HG03378 (cell line): ENCODE measurements around the gene EP400.

Experiments used
- ATAC-seq: cut with Tn5 transposase; IDR thresholded peaks from one replicate; pipeline ENCODE4 v1.9.1; 2021; ENCODE audit warnings: mild to moderate bottlenecking, moderate library complexity; ENCODE audit not compliant: unreplicated experiment

Gene EP400

DNA sequence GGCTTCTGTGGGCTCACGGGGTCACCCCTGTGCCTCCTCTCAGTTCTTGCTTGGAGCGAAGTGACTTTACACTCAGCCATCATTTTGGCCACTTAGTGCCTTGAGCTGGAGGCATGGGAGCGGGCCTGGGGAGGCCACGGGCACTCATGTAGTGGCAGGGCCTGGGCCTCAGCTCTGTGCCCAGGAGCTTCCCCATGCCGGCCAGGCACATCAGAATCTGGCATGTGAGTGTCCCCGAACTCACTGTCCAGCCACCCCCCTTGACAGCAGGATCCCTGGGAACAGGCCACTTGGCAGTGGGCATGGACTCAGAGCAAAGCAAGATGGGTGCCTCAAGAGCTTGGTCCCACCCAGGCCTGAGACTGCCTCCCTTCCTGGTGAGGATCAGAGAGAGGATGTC lies 164.9 kb downstream of the EP400 start:
- no peak for ATAC-seq

DNA sequence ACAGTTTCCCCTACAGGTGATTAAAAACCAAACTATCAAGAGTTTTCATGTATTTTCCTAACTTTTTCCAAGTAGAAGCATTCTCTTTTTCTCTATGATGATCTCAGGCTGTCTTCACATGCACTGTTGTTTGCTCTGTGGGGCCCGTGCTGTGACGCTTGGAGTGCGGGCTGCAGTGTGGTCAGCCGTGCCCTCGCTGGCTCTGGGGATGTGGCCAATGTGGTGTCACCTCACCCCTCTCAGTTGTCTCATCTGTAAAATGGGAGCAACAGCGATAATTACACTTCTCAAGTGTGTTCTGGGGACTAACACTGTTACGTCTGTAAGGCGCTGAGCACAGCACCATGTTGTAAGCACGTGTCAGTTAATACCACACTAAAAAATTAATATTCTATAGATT lies 165.8 kb downstream of the EP400 start:
- ATAC-seq, result no peak

DNA sequence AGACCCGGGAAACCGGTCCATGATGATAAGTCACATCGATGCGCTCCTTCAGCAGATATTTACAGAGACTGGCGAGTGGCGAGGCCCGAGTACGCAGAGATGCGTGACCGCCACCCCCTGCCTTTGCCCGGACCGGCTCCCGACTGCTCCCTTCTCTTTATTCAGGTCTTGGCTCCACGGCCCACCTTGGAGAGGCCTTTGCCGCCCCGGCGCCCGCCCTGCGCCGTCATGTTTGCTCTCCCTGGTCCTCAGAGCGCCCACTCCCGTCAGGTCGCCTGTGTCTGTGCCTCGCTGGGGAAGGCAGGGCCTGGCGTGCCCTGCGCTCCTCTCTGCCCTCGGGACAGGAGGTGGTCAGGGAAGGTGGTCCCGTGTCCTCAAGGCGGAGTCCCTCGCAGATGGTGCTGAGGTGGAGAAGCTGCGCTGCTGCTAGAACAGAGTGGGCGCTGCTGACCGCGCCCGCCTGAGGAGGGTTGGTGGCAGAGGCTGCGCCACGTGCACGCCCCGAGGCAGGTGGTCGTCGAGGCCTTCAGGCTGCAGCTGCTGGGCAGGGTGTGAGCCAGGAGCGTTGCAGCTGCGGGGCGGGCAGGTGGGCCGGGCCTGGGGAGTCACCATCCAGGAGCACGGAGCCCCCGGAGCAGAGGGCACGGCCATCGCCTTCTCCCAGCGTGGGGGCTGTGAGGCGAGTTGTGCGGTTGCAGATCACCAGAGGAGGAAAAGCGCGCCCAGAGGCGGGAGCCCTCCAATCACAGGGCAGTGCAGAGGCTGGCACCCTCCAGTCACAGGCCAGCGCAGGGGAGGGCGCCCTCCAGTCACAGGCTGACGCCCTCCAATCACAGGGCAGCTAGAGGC lies 167.2 kb downstream of the EP400 start:
- ATAC-seq, result no peak

DNA sequence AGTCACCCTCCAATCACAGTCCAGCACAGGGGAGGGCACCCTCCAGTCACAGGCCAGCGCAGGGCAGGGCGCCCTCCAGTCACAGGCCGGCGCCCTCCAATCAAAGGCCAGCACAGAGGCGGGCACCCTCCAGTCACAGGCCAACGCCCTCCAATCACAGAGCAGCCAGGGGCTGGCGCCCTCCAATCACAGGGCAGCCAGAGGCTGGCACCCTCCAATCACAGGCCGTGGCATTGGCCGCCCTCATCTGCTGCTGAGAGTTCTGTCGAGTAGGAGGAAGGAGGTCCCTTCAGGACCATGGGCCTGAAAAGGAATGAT lies 167.8 kb downstream of the EP400 start:
- no peak for ATAC-seq

DNA sequence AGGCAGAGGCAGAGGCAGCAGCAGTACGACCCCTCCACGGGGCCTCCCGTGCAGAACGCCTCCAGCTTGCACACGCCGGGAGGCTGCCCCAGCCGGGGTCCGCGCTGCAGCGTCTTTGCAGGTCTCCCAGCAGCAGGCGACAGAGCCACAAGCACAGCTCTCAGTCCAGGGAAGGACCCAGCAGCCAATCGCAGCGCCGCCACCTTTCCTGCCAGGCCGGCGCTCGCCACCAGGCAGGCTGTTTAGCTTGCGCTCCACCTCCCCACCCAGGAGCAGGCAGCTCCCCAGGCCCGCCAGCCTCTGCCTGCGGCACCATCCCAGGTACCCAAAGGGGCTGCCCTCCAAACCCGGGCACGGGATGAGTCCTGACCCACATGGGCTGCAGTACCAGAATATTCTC lies 169.1 kb downstream of the EP400 start:
- ATAC-seq, result no peak

DNA sequence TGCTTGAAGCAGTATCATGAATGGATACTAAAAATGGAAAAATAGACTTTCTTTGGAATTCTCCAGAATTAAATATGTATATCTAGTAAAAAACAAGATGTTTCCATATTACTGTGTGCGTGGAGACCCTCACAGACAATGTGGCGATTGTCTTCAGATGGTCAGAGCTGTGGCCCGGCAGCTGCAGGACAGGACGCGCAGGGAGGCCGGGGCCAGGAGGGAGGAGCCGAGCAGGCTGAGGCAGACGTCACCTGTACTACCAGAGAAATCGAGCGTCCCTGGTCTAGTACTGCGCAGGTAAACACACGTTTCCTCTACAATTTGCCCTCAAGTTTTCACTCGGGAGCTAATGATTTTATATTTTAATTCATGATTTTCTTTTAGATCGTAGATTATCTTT lies 171.5 kb downstream of the EP400 start:
- no peak for ATAC-seq

DNA sequence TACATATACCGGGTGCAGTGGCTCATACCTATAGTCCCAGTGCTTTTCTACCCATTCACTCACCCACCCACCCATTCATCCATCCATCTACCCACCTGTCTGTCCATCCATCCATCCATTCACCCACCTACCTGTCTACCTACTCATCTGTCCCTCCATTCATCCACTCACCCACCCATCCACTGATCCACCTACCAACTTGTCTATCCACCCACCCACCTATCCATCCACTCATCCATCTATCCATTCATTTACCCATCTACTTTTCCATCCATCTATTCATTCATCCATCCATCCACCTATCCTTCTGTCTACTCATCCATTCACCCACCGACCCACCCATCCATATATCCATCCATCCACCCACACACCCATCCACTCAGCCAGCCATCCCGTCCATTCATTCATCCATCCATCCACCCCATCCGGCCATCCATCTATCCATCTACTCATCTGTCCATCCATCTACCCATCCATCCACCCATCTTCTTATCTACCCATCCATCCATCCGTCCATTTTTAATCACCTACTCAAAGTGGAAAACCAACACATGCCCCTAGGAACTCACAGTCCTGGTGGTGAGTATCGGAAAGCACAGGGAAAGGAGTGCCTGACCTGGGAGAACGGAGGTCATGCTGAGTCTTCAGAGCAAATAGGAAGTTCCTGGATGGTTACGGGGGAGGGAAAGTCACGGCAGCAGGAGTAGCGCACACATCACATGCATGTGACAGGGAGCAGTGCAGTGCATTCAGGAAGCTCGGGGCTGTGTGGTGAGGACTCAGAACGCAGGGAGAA lies 174.4 kb downstream of the EP400 start:
- no peak for ATAC-seq

DNA sequence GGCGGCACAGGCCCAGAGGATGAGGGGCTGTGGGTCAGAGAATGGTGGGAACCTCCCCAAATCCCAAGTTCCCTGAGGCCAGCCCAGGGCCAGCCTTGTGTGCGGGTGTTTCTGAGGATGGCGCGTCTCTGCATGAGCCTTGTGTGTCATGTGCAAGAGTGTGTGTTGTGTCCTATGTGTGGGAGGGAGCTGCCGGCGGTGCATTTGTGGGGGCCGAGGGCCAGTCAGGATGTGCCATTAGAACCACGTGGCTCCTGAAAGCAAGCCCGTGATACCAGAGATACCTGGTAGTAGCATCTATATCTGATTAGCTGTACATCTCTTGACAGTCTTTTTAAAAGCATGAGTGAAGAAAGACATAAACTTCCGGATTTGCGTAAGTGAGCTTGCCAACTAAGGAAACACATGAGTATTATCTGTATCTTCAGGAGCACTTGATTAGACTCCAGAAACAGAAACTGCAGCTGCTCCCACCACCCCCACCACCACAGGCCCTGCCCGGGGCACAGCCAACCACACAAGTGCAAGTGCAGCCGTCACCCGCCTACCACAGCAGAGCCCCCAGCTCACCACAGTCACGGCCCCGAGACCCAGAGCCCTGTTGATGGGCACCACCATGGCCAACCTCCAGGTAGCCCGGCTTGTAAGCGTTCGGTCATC lies 175.2 kb downstream of the EP400 start:
- no peak for ATAC-seq

DNA sequence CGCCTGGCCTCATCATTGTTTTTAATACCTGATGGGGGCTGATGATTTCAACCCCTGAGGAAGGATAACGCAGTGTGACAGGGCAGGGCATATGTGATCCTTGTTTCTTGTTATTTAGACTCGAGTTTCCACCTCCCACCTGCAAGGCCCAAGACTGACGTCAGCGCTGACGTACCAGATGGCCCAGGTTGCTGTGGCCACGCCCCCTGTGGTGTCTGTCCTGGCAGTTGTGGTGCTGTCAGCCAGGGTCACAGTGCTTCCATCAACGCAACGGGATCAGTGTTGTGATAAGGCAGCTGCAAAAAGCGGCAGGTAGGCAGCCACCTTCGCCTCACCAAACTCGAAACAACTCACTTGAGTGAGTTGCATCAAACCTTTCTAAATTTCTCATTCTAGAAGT lies 176.0 kb downstream of the EP400 start:
- ATAC-seq, result no peak

DNA sequence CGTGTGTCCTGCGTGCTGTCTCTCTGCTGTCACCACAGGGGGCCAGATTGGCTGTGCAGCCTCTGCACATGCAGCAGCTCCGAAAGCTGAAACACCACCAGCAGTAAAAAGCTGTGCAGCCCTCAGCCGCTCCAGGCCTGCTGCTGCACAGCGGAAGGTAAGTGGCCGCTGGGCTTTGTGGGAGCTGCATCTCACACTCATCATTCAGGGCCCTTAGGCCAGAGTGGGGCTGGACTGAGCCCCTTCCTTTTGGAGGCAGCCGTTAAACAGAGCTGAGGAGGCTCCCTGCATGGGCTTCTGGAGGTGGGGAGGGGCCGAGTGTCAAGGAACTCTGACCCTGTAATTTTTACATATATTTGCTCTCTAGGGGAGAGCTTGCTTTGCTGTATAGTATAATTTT lies 177.3 kb downstream of the EP400 start:
- ATAC-seq, result no peak

DNA sequence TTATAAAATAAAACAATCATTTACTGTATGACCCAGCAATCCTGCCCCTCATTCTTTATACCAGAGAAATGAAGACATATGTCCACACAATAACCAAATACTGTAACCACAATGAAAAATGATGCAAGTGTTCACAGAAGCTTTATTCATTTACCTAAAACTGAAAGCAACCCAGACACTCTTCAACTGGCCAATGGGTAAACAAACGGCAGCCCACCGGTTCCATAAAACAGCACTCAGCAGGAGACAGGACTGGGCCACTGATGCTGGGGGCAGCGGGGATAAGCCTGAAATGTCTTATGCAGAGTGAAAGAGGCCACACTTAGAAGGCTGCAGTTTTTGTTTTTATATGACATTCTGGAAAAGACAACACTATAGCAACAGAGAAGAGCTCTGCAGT lies 179.3 kb downstream of the EP400 start:
- ATAC-seq, result no peak

DNA sequence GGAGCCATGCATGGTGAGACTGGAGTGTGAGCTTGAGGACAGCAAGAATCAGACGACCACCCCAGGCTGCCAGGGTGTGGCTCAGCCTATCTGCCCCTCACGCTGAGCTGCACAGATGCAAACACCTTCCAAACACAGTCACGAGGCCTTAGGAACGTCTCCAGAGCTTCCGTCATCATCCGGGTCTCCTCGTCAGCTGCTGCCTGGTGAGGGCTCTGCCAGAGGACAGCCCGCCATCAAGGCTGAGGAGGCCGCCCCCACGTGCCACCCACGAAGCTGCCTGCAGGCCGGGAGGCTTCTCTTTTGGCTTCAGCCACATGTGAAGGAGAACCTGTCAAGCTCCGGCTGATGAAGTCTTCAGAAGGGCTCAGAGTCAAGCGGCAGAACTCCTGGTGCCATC lies 180.9 kb downstream of the EP400 start:
- ATAC-seq, result no peak
